Dendritic cell treated with granulocyte-macrophage colony-stimulating factor and Interleukin-4, amounts not matched to agents 40 ng/mL and 50 ng/mL, for 4 days (primary cell): Measurements from ENCODE around the gene THBS2.
"Not testable (repeated sequence)": the region's sequence is repeated elsewhere in the genome, so short reads cannot be mapped to it uniquely, and the experiment has no call there.

Experiments
- H3K27ac Mint-ChIP-seq: one replicate; pipeline ENCODE4 v1.8.0; 2022; ENCODE audit warnings: mild to moderate bottlenecking, mixed read lengths
- H3K27me3 Mint-ChIP-seq: one replicate; pipeline ENCODE4 v1.8.0; 2022; ENCODE audit warnings: mild to moderate bottlenecking, mixed read lengths
- H3K36me3 Mint-ChIP-seq: one replicate; pipeline ENCODE4 v1.8.0; 2022; ENCODE audit warnings: low read depth, mixed read lengths
- H3K4me1 Mint-ChIP-seq: one replicate; pipeline ENCODE4 v1.8.0; 2022; ENCODE audit warnings: low read depth, mixed read lengths
- H3K4me3 Mint-ChIP-seq: one replicate; pipeline ENCODE4 v1.8.0; 2022; ENCODE audit warnings: mild to moderate bottlenecking, moderate library complexity, mixed read lengths
- H3K9me3 Mint-ChIP-seq: one replicate; pipeline ENCODE4 v1.8.0; 2022; ENCODE audit warnings: mixed read lengths
- intact Hi-C: fragments of 100-400 bp; cut with micrococcal nuclease; formaldehyde crosslinking; loops from one replicate; pipeline ENCODE4 v1.15.0; 2022

The THBS2 gene

GRCh38 chr6:169190970-169191369, 62.7 kb downstream of the THBS2 start:
- Mint-ChIP-seq H3K36me3 (no peaks in the 10 kb centered on the region), H3K4me3 (no peak overlapping the region), H3K9me3 (peaks cover 23% of the 10 kb centered on the region), H3K27me3 (no peaks in the 10 kb centered on the region), H3K4me1 (no peaks in the 10 kb centered on the region), H3K27ac (no peak overlapping the region)
- intact Hi-C loops = no loop called here

GRCh38 chr6:169190144-169190584, 63.5 kb downstream of the THBS2 start:
- H3K27ac Mint-ChIP-seq = no peak overlapping the region

GRCh38 chr6:169189686-169190085, 64.0 kb downstream of the THBS2 start:
- no peaks in the 10 kb centered on the region for H3K27me3 Mint-ChIP-seq
- H3K4me3 Mint-ChIP-seq = no peak overlapping the region
- H3K4me1 Mint-ChIP-seq = no peaks in the 10 kb centered on the region
- H3K27ac Mint-ChIP-seq = no peak overlapping the region
- intact Hi-C loops = no loop called here
- H3K9me3 Mint-ChIP-seq = peaks cover 23% of the 10 kb centered on the region
- no peaks in the 10 kb centered on the region for H3K36me3 Mint-ChIP-seq

More at GRCh38 chr6:169190144-169190584, 63.5 kb downstream of the THBS2 start:
- Mint-ChIP-seq H3K36me3 (no peaks in the 10 kb centered on the region), H3K4me3 (no peak overlapping the region), H3K27me3 (no peaks in the 10 kb centered on the region), H3K9me3 (peaks cover 23% of the 10 kb centered on the region), H3K4me1 (no peaks in the 10 kb centered on the region)
- intact Hi-C loops = no loop called here

DNA sequence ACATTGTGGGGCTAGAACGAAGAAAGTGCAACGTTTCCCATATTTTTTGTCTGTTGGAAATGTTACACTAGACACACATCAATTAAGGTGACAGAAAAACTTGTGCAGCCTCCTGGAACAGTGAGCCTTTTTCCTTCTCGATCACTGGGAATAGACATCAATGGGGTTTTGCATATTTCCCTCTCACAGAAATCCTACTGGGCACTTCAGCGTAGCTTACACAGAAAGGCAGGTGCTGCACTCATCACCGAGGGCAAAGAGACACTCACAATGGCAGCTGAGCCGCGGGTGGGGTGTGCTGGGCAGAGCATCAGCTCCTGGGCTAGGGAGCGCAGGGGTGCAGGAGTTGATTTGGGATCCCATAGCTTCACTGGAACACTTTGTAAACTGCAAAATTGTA, 64.5 kb downstream of the THBS2 start:
- Mint-ChIP-seq H3K4me3 (no peak overlapping the region), H3K4me1 (no peaks in the 10 kb centered on the region), H3K27ac (no peak overlapping the region), H3K27me3 (no peaks in the 10 kb centered on the region), H3K9me3 (peaks cover 23% of the 10 kb centered on the region), H3K36me3 (no peaks in the 10 kb centered on the region)
- intact Hi-C loops = no loop called here

- no peaks in the 10 kb centered on the region for H3K4me1 Mint-ChIP-seq
- no peaks in the 10 kb centered on the region for H3K36me3 Mint-ChIP-seq
- H3K27me3 Mint-ChIP-seq = no peaks in the 10 kb centered on the region
- intact Hi-C loops = no loop called here
- H3K27ac Mint-ChIP-seq = no peak overlapping the region
- peaks cover 22% of the 10 kb centered on the region for H3K9me3 Mint-ChIP-seq
- H3K4me3 Mint-ChIP-seq = no peak overlapping the region
These were observed 65.2 kb downstream of the THBS2 start for GRCh38 chr6:169188475-169188874.

- H3K36me3 Mint-ChIP-seq = no peaks in the 10 kb centered on the region
- H3K27me3 Mint-ChIP-seq = no peaks in the 10 kb centered on the region
- intact Hi-C loops = no loop called here
- no peak overlapping the region for H3K4me3 Mint-ChIP-seq
- H3K27ac Mint-ChIP-seq = no peak overlapping the region
- H3K4me1 Mint-ChIP-seq = no peaks in the 10 kb centered on the region
- H3K9me3 Mint-ChIP-seq = peaks cover 18% of the 10 kb centered on the region
These were observed 65.6 kb downstream of the THBS2 start for GRCh38 chr6:169188051-169188470.

GRCh38 chr6:169186496-169187169, 67.0 kb downstream of the THBS2 start:
- Mint-ChIP-seq H3K27ac (no peak overlapping the region), H3K27me3 (no peaks in the 10 kb centered on the region), H3K9me3 (peaks cover 4% of the 10 kb centered on the region), H3K36me3 (no peaks in the 10 kb centered on the region), H3K4me1 (no peaks in the 10 kb centered on the region), H3K4me3 (no peak overlapping the region)
- intact Hi-C loops = no loop called here

GRCh38 chr6:169185692-169186485, 67.8 kb downstream of the THBS2 start:
- no peaks in the 10 kb centered on the region for H3K4me1 Mint-ChIP-seq
- intact Hi-C loops = no loop called here
- H3K36me3 Mint-ChIP-seq = no peaks in the 10 kb centered on the region
- H3K27ac Mint-ChIP-seq = no peak overlapping the region
- H3K27me3 Mint-ChIP-seq = no peaks in the 10 kb centered on the region
- H3K9me3 Mint-ChIP-seq = no peaks in the 10 kb centered on the region
- H3K4me3 Mint-ChIP-seq = no peak overlapping the region

- Mint-ChIP-seq H3K4me1 (no peaks in the 10 kb centered on the region), H3K27me3 (no peaks in the 10 kb centered on the region), H3K9me3 (no peaks in the 10 kb centered on the region), H3K36me3 (no peaks in the 10 kb centered on the region), H3K4me3 (no peak overlapping the region), H3K27ac (no peak overlapping the region)
- intact Hi-C loops = no loop called here
These were observed 68.6 kb downstream of the THBS2 start for GRCh38 chr6:169185011-169185521.

DNA sequence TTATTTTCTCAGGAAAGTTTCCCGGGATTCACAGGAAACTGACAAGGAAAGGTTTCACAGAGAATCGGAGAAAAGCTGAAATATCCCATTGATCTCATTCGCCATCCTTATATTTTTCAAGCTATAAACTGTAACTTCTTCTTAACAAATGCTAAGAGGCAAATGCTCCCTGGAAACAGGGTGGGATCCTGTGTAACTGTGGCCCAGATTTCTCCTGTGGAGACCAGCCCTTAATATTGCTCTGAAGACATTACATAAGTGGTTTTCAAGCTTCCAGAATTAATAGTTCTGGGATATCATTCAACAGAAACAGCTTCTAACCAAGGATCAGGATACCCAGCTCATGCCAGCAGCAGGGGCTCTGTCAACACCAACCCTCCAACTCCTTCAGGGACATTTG, 69.2 kb downstream of the THBS2 start:
- Mint-ChIP-seq H3K36me3 (no peaks in the 10 kb centered on the region), H3K4me3 (no peak overlapping the region), H3K4me1 (no peaks in the 10 kb centered on the region), H3K9me3 (no peaks in the 10 kb centered on the region), H3K27ac (no peak overlapping the region), H3K27me3 (no peaks in the 10 kb centered on the region)
- intact Hi-C loops = no loop called here

DNA sequence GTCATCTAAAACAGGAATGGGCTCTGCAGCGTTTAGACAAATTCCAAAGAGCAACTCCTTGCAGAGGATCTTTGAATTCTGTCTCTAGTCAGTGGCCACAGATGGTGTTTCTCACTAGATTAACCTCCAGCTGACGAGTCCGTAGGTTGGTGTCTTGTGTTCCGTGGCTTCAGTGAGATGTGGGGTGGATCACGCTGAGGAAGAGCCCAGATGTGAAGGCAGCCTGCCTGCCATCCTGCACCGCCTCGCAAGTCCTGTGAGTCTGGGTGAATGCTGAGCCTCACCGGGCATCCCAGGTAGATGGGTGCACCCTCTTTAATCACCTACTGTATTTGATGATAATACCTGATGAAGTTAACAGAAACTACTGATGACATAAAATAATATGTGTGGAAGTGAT, 70.4 kb downstream of the THBS2 start:
- Mint-ChIP-seq H3K4me1 (no peaks in the 10 kb centered on the region), H3K9me3 (no peaks in the 10 kb centered on the region), H3K27me3 (no peaks in the 10 kb centered on the region), H3K36me3 (no peaks in the 10 kb centered on the region), H3K4me3 (no peak overlapping the region), H3K27ac (no peak overlapping the region)
- intact Hi-C loops = no loop called here

DNA sequence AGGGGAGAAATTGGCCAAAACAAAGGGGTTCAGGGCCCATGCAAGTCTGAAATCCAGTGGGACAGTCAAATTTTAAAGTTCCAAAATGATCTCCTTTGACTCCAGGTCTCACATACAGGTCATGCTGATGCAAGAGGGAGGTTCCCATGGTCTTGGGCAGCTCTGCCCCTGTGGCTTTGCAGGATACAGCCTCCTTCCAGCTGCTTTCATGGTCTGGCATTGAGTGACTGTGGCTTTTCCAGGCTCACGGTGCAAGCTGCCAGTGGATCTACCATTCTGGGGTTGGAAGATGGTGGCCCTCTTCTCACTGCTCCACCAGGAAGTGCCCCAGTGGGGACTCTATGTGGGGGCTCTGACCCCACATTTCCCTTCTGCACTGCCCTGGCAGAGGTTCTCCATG, 73.8 kb downstream of the THBS2 start:
- H3K27me3 Mint-ChIP-seq, H3K4me1 Mint-ChIP-seq, intact Hi-C loops: not testable (repeated sequence)

DNA sequence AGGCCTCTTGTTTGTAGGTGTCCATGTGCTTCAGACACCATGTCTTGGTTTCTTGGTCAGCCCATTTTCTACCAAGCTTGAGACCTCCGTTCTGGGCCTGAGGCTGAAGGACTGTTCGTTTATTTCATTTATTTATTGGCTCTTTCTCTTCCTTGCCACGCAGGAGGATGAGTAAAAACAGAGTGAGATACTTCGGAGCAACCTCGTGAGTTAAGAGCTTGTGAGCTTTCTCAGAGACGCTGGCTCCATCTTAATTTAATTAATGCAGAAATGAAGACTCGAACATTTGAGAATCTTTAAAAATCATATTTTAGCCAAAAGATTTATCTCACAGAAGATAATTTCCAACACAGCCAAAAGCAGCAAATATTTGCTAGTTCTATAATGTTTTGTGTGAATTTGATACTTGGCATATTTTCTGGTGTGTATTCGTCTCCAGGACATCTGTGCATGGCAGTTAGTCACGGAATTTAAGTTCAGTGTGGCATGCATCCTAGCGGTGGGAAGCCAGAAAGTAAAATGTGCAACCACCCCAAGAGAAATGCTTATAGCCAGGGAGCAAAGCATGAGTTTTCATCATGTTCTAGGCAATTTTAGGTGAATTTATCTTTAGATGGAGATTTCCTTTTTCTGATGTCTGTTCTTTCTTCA, 76.0 kb downstream of the THBS2 start:
- H3K27ac Mint-ChIP-seq = no peak overlapping the region
- H3K4me3 Mint-ChIP-seq = no peak overlapping the region
- no peaks in the 10 kb centered on the region for H3K9me3 Mint-ChIP-seq
- no peaks in the 10 kb centered on the region for H3K27me3 Mint-ChIP-seq
- no peaks in the 10 kb centered on the region for H3K36me3 Mint-ChIP-seq
- intact Hi-C loops = no loop called here
- H3K4me1 Mint-ChIP-seq = no peaks in the 10 kb centered on the region

More for the DNA sequence above, 73.8 kb downstream of the THBS2 start:
- H3K27ac Mint-ChIP-seq, H3K36me3 Mint-ChIP-seq, H3K9me3 Mint-ChIP-seq, H3K4me3 Mint-ChIP-seq: not testable (repeated sequence)

DNA sequence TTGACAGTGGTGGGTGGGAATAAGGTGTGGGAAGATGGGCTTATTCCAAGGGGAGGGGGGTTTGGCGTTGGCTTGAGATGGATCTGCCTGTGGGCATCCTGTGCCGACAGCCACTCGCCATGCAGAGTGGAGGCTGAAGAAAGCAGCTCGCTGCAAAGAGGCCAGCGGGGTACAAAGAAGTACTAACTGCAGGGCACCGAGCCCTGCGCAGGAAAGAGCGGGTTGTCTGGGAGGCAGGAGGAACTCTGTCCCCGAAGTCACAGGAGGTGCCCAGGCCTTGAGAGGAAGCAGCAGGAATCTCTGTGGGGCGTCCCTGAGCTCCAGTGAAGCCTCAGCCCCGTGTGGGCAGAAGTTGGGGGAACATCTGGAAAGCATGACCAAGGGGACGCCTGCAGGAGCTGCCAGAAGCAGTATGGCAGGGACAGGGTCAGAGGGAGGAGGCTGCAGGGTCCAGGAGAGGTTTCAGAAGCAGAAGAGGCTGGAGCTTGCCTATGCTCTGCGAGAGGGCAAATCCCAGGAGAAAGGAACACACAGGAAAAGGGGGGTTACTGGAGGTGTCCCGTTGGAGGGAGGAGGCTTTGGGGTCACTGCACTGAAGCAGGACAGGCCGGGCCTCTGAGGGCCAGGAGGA, 77.2 kb downstream of the THBS2 start:
- intact Hi-C loops = no loop called here
- Mint-ChIP-seq H3K36me3 (no peaks in the 10 kb centered on the region), H3K4me1 (no peaks in the 10 kb centered on the region), H3K27me3 (no peaks in the 10 kb centered on the region), H3K9me3 (no peaks in the 10 kb centered on the region), H3K27ac (no peak overlapping the region), H3K4me3 (no peak overlapping the region)
